ENCODE results near the gene TMEM50B.

DNA sequence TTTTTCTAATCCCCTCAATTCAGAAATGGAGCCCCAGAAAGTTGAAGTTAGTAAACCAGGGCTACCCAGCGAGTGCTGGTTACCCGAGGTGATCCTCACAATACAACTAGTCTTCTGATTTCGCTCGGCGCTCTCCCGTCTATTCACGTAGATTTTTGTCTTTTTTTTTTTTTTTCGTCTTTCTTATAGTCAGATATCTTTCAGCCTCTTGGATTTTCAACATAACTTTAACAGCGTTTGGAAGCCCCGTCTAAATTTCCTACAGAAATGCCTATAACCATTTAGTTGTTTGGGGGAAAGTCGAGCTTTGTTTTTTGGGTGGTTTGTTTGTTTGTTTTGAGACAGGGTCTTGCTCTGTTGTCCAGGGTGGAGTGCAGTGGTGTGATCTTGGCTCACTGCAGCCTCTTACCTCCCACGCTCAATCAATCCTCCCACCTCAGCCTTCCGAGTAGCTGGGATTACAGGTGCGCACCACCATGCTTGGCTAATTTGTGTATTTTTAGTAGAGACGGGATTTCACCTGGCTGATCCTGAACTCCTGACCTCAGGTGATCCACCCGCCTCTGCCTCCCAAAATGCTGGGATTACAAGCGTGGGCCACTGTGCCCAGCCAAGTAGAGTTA is 818 bp upstream of the TMEM50B start:
- TF ChIP-seq, protein P1, sequence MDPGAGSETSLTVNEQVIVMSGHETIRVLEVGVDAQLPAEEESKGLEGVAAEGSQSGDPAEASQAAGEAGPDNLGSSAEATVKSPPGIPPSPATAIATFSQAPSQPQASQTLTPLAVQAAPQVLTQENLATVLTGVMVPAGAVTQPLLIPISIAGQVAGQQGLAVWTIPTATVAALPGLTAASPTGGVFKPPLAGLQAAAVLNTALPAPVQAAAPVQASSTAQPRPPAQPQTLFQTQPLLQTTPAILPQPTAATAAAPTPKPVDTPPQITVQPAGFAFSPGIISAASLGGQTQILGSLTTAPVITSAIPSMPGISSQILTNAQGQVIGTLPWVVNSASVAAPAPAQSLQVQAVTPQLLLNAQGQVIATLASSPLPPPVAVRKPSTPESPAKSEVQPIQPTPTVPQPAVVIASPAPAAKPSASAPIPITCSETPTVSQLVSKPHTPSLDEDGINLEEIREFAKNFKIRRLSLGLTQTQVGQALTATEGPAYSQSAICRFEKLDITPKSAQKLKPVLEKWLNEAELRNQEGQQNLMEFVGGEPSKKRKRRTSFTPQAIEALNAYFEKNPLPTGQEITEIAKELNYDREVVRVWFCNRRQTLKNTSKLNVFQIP (CRISPR knock-in tag; IDR thresholded peaks at IDR 0.05; ENCODE audit: borderline replicate concordance, low read depth): no peak
- TF ChIP-seq ISL1 (CRISPR knock-in tag; IDR thresholded peaks at IDR 0.05) (no peak), ARNTL (CRISPR knock-in tag; IDR thresholded peaks at IDR 0.05; ENCODE audit: borderline replicate concordance, low read depth) (no peak), BACH2 (CRISPR knock-in tag; IDR thresholded peaks at IDR 0.05; ENCODE audit: borderline replicate concordance) (no peak)
- TF ChIP-seq, protein P2, sequence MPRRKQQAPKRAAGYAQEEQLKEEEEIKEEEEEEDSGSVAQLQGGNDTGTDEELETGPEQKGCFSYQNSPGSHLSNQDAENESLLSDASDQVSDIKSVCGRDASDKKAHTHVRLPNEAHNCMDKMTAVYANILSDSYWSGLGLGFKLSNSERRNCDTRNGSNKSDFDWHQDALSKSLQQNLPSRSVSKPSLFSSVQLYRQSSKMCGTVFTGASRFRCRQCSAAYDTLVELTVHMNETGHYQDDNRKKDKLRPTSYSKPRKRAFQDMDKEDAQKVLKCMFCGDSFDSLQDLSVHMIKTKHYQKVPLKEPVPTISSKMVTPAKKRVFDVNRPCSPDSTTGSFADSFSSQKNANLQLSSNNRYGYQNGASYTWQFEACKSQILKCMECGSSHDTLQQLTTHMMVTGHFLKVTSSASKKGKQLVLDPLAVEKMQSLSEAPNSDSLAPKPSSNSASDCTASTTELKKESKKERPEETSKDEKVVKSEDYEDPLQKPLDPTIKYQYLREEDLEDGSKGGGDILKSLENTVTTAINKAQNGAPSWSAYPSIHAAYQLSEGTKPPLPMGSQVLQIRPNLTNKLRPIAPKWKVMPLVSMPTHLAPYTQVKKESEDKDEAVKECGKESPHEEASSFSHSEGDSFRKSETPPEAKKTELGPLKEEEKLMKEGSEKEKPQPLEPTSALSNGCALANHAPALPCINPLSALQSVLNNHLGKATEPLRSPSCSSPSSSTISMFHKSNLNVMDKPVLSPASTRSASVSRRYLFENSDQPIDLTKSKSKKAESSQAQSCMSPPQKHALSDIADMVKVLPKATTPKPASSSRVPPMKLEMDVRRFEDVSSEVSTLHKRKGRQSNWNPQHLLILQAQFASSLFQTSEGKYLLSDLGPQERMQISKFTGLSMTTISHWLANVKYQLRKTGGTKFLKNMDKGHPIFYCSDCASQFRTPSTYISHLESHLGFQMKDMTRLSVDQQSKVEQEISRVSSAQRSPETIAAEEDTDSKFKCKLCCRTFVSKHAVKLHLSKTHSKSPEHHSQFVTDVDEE (CRISPR knock-in tag; IDR thresholded peaks at IDR 0.05): no peak
- TF ChIP-seq, protein P3, sequence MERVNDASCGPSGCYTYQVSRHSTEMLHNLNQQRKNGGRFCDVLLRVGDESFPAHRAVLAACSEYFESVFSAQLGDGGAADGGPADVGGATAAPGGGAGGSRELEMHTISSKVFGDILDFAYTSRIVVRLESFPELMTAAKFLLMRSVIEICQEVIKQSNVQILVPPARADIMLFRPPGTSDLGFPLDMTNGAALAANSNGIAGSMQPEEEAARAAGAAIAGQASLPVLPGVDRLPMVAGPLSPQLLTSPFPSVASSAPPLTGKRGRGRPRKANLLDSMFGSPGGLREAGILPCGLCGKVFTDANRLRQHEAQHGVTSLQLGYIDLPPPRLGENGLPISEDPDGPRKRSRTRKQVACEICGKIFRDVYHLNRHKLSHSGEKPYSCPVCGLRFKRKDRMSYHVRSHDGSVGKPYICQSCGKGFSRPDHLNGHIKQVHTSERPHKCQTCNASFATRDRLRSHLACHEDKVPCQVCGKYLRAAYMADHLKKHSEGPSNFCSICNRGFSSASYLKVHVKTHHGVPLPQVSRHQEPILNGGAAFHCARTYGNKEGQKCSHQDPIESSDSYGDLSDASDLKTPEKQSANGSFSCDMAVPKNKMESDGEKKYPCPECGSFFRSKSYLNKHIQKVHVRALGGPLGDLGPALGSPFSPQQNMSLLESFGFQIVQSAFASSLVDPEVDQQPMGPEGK (CRISPR knock-in tag; IDR thresholded peaks at IDR 0.05; ENCODE audit: borderline replicate concordance): no peak
